ENCODE data around the gene ABCC5.

ABCC5 gene

DNA sequence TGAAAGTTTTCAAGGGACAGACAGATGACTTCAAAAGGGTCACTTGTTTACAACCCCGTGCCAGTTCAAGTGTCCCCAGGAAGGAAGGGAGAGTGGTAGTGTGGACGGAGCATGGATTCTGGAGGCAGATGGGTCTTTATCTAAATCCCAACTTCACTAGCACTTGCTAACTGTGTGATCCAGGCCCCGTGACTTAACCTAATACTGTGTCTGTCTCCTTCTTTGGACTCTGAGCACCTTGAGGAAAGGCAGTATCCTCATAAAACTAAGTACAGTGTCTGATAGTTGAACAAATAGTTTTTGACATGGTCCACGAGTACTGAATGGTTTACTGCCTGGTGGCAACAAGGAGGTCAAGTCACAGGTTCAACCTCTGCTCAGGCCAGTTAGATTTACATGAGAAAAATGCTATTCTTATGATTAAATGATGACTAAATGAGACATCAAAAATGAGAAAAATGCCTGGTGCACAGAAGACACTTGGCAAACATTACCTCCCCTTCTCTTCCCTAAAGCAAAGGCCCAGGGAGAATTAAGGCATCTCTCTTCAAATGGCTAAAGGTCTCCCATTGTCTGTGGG, 48.9 kb downstream of the ABCC5 start:
- no peak overlapping the region for H3K4me3 ChIP-seq (ENCODE audit: low read depth, low read length)
- TF ChIP-seq, protein P1, sequence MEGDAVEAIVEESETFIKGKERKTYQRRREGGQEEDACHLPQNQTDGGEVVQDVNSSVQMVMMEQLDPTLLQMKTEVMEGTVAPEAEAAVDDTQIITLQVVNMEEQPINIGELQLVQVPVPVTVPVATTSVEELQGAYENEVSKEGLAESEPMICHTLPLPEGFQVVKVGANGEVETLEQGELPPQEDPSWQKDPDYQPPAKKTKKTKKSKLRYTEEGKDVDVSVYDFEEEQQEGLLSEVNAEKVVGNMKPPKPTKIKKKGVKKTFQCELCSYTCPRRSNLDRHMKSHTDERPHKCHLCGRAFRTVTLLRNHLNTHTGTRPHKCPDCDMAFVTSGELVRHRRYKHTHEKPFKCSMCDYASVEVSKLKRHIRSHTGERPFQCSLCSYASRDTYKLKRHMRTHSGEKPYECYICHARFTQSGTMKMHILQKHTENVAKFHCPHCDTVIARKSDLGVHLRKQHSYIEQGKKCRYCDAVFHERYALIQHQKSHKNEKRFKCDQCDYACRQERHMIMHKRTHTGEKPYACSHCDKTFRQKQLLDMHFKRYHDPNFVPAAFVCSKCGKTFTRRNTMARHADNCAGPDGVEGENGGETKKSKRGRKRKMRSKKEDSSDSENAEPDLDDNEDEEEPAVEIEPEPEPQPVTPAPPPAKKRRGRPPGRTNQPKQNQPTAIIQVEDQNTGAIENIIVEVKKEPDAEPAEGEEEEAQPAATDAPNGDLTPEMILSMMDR (IDR thresholded peaks at IDR 0.05; ENCODE audit: borderline replicate concordance, insufficient read depth, low read depth, low read length) = no peak

DNA sequence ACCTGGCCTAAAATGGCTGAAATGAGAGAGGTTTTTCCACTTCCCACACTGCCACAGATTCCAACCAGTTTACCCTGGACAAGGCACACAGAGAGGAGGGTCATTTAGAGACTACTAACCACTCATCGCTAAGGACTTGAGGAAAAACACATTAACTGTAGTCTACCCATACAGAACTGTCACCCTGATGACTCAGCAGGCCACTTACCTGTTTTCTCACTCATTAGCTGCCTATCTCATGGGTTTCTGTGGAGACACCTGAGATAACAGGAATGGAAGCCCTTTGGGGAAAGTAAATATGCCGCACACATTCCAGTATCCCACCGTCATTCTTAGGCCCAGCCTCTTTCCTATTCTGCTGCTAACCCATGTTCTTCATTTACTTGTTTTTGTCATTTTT, 50.0 kb downstream of the ABCC5 start:
- H3K4me3 ChIP-seq (ENCODE audit: low read depth, low read length) = no peak overlapping the region

DNA sequence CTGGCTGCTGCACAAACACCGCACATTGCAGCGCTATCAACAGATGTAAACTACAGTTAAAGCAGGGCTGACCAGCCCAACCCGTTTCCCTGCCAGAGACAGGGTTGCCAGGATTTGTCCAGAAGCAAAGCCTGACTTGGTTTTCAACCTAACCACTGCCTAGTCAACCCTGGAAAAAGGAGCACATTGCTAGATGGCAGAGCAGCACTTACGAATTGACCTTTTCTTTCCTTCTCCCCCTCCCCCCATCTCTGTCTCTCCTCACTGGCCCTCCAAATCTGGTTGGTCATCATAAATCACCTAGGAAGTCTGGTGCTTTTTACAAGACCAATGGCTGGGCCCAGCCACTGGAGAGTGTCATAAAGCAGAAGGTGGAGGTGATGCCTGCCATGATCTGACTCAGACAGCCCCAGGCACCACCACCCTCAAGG, 51.3 kb downstream of the ABCC5 start:
- no peak overlapping the region for H3K4me3 ChIP-seq (ENCODE audit: low read depth, low read length)
- TF ChIP-seq, protein P1 (IDR thresholded peaks at IDR 0.05; ENCODE audit: borderline replicate concordance, insufficient read depth, low read depth, low read length) = no peak

More for the DNA sequence above, 50.0 kb downstream of the ABCC5 start:
- TF ChIP-seq, protein P1 (IDR thresholded peaks at IDR 0.05; ENCODE audit: borderline replicate concordance, insufficient read depth, low read depth, low read length) = no peak

DNA sequence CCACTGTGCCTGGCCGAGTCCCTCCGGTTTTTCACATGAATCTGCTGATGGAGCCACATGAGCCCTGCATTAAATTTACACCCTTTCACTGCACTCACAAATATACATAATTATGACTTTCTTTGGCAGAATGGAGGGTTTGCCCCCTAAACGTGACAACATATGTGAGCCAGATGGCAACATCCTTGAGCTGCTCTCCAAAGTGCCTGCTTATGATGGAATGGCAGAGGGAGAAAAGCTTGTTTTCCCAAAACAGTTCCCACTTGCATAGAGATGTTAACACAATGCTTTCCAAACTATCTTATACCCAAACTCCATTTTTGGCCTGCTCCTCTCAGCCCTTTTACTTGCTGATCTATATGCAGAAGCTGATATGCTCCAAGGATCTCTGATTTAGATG, 54.9 kb downstream of the ABCC5 start:
- no peak overlapping the region for H3K4me3 ChIP-seq (ENCODE audit: low read depth, low read length)
- TF ChIP-seq, protein P1 (IDR thresholded peaks at IDR 0.05; ENCODE audit: borderline replicate concordance, insufficient read depth, low read depth, low read length) = no peak

DNA sequence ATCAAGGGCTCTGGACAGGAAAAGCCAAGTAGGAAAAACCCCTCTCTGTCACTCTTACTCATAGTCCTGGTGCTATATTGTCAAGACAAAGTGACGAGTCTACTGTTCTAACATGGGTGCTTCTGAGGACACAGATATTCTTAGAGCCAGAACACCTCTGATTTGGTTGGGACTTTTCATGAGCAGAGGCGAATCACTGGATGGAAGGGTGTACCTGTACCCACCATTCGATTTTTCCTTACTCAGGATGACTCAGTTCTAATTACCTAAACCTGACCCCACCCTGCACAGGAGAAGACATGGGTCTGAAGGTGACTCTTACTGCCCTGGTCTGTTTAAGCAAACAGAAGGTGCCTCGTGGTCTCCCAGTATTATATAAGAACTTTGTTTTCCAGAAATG, 58.5 kb downstream of the ABCC5 start:
- no peak overlapping the region for H3K4me3 ChIP-seq (ENCODE audit: low read depth, low read length)
- TF ChIP-seq, protein P1 (IDR thresholded peaks at IDR 0.05; ENCODE audit: borderline replicate concordance, insufficient read depth, low read depth, low read length) = no peak

DNA sequence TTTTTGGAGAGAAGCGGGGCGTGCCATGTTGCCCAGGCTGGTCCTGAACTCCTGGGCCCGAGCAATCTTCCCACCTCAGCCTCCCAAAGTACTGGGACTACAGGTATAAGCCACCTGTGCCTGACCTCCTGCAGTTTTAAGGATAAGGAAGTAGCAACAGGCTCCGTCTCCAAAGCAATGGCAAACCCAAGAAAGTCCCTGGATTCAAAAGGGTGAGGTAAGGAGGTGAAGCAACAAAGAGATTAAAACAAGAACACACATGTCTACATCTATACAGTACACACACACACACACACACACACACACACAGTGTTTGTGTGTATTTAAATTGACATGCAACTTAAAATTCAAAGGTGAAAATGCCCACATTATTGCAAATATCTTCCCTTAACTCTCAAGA, 58.9 kb downstream of the ABCC5 start:
- no peak overlapping the region for H3K4me3 ChIP-seq (ENCODE audit: low read depth, low read length)
- TF ChIP-seq, protein P1 (IDR thresholded peaks at IDR 0.05; ENCODE audit: borderline replicate concordance, insufficient read depth, low read depth, low read length) = no peak

DNA sequence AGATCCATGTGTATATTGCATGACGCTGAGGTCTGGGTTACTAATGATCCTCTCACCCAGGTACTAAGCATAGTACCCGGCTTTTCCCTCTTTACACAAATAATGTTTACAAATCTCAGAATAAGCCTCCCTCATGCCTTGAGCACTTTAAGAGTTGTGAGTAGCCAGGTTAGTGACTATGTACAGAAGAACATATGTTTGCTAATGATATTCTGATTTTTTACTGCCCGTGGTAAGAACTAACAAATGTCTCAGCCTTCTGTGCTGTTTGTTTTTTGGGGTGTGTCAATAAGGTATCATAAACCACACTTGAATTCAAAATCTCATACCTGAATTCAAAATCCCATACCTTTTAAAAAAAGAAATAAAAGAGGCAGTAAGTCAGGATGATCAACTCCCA, 59.5 kb downstream of the ABCC5 start:
- H3K4me3 ChIP-seq (ENCODE audit: low read depth, low read length) = no peak overlapping the region
- TF ChIP-seq, protein P1 (IDR thresholded peaks at IDR 0.05; ENCODE audit: borderline replicate concordance, insufficient read depth, low read depth, low read length) = no peak
